ENCODE data around the gene KRTAP5-3.

GRCh38 chr11:1557904-1558774 lies 50.1 kb downstream of the KRTAP5-3 start:
- no peak for TF ChIP-seq CTCF (IDR thresholded peaks at IDR 0.05)
- no peak for TF ChIP-seq POLR2A (IDR thresholded peaks at IDR 0.05)
